Measurements from ENCODE around the gene NDUFB2. TPM values are rescaled to one million over a fixed set of nuclear protein-coding genes. Genes with fewer than 3 reads are reported as not detected.

Gene NDUFB2
- total and polyA plus RNA-seq, 2 of the 13 experiments (the other 11 are each of a cell fraction or from before 2014, with no cell fraction given), result 206 to 221 TPM

DNA sequence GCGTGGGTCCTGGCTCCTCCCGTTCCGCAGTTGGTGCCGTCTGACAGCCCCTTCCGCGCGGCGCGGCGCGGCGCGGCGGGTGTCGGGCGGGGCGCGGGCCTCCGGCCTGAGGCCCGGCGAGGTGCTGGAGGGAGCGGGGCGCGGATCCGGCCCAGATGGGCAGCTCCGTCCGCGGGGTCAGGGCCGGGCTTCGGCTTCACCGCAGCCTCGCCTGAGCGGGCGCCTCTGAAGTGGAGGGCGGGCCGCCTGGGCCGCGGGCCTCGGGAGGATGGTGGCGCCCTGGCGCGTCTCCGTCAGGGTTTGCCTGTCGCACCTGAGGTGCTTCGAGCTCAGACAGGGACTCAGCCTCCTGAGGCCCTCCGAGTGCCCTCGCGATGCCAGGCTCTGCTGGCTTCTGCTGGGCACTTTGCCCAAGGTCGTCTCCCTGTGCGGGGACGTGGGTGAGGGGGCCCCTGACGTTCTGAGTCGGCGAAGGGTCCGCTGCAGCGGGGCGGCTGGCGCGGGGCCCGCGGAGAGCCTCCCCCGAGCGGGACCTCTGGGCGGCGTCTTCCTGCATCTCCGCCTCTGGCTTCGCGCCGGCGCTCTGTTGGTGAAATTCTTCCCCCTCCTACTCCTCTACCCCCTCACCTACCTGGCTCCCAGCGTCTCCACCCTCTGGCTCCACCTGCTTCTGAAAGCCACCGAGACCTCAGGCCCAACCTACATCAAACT, 23.3 kb upstream of the NDUFB2 start (continued):
- TF ChIP-seq, protein P1, sequence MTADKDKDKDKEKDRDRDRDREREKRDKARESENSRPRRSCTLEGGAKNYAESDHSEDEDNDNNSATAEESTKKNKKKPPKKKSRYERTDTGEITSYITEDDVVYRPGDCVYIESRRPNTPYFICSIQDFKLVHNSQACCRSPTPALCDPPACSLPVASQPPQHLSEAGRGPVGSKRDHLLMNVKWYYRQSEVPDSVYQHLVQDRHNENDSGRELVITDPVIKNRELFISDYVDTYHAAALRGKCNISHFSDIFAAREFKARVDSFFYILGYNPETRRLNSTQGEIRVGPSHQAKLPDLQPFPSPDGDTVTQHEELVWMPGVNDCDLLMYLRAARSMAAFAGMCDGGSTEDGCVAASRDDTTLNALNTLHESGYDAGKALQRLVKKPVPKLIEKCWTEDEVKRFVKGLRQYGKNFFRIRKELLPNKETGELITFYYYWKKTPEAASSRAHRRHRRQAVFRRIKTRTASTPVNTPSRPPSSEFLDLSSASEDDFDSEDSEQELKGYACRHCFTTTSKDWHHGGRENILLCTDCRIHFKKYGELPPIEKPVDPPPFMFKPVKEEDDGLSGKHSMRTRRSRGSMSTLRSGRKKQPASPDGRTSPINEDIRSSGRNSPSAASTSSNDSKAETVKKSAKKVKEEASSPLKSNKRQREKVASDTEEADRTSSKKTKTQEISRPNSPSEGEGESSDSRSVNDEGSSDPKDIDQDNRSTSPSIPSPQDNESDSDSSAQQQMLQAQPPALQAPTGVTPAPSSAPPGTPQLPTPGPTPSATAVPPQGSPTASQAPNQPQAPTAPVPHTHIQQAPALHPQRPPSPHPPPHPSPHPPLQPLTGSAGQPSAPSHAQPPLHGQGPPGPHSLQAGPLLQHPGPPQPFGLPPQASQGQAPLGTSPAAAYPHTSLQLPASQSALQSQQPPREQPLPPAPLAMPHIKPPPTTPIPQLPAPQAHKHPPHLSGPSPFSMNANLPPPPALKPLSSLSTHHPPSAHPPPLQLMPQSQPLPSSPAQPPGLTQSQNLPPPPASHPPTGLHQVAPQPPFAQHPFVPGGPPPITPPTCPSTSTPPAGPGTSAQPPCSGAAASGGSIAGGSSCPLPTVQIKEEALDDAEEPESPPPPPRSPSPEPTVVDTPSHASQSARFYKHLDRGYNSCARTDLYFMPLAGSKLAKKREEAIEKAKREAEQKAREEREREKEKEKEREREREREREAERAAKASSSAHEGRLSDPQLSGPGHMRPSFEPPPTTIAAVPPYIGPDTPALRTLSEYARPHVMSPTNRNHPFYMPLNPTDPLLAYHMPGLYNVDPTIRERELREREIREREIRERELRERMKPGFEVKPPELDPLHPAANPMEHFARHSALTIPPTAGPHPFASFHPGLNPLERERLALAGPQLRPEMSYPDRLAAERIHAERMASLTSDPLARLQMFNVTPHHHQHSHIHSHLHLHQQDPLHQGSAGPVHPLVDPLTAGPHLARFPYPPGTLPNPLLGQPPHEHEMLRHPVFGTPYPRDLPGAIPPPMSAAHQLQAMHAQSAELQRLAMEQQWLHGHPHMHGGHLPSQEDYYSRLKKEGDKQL (CRISPR knock-in tag; IDR thresholded peaks at IDR 0.05; ENCODE audit: low read depth), result no peak
- TF ChIP-seq ZSCAN31 (CRISPR knock-in tag; IDR thresholded peaks at IDR 0.05; ENCODE audit: low read depth), result peak; percentile 52; the same call in 1 of the 2 replicates
- TF ChIP-seq ZNF629 (CRISPR knock-in tag; conservative IDR thresholded peaks at IDR 0.05), result no peak
- no peak for TF ChIP-seq ZNF205 (CRISPR knock-in tag; IDR thresholded peaks at IDR 0.05)
- peak; percentile 55; the same call in 1 of the 2 replicates for TF ChIP-seq SPEN (CRISPR knock-in tag; IDR thresholded peaks at IDR 0.05; ENCODE audit: low read depth)
- TF ChIP-seq SOX13 (IDR thresholded peaks at IDR 0.05), result no peak
- TF ChIP-seq SOX13 (CRISPR knock-in tag; conservative IDR thresholded peaks at IDR 0.05 in 1 of 2, IDR thresholded peaks at IDR 0.05 in 1 of 2), result no peak
- TF ChIP-seq ZNF607 (CRISPR knock-in tag; IDR thresholded peaks at IDR 0.05; ENCODE audit: borderline replicate concordance), result no peak
- TF ChIP-seq ZBTB20 (CRISPR knock-in tag; IDR thresholded peaks at IDR 0.05; ENCODE audit: borderline replicate concordance, low read depth), result no peak
- no peak for TF ChIP-seq HNRNPUL1 (IDR thresholded peaks at IDR 0.05; ENCODE audit: low read depth, low read length)
- TF ChIP-seq ZNF343 (CRISPR knock-in tag; IDR thresholded peaks at IDR 0.05), result no peak
- no peak for TF ChIP-seq ZNF850 (CRISPR knock-in tag; conservative IDR thresholded peaks at IDR 0.05)
- no peak for TF ChIP-seq BORCS8-MEF2B (CRISPR knock-in tag; IDR thresholded peaks at IDR 0.05)
- TF ChIP-seq, protein P2, sequence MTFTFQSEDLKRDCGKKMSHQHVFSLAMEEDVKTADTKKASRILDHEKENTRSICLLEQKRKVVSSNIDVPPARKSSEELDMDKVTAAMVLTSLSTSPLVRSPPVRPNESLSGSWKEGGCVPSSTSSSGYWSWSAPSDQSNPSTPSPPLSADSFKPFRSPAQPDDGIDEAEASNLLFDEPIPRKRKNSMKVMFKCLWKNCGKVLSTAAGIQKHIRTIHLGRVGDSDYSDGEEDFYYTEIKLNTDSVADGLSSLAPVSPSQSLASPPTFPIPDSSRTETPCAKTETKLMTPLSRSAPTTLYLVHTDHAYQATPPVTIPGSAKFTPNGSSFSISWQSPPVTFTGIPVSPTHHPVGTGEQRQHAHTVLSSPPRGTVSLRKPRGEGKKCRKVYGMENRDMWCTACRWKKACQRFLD (CRISPR knock-in tag; IDR thresholded peaks at IDR 0.05; ENCODE audit: borderline replicate concordance), result no peak
- no peak for TF ChIP-seq ZNF335 (CRISPR knock-in tag; IDR thresholded peaks at IDR 0.05)
- peak; percentile 85 for TF ChIP-seq ZFY (CRISPR knock-in tag; IDR thresholded peaks at IDR 0.05)
- 0 out of 2 replicates have a peak, but pooled peaks have one; percentile 59 for TF ChIP-seq ARNT2 (CRISPR knock-in tag; IDR thresholded peaks at IDR 0.05; ENCODE audit: low read depth)
- TF ChIP-seq, protein P3, sequence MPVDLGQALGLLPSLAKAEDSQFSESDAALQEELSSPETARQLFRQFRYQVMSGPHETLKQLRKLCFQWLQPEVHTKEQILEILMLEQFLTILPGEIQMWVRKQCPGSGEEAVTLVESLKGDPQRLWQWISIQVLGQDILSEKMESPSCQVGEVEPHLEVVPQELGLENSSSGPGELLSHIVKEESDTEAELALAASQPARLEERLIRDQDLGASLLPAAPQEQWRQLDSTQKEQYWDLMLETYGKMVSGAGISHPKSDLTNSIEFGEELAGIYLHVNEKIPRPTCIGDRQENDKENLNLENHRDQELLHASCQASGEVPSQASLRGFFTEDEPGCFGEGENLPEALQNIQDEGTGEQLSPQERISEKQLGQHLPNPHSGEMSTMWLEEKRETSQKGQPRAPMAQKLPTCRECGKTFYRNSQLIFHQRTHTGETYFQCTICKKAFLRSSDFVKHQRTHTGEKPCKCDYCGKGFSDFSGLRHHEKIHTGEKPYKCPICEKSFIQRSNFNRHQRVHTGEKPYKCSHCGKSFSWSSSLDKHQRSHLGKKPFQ (CRISPR knock-in tag; IDR thresholded peaks at IDR 0.05; ENCODE audit: insufficient replicate concordance), result no peak
- TF ChIP-seq THAP11 (CRISPR knock-in tag; IDR thresholded peaks at IDR 0.05), result no peak
- TF ChIP-seq, protein P4, sequence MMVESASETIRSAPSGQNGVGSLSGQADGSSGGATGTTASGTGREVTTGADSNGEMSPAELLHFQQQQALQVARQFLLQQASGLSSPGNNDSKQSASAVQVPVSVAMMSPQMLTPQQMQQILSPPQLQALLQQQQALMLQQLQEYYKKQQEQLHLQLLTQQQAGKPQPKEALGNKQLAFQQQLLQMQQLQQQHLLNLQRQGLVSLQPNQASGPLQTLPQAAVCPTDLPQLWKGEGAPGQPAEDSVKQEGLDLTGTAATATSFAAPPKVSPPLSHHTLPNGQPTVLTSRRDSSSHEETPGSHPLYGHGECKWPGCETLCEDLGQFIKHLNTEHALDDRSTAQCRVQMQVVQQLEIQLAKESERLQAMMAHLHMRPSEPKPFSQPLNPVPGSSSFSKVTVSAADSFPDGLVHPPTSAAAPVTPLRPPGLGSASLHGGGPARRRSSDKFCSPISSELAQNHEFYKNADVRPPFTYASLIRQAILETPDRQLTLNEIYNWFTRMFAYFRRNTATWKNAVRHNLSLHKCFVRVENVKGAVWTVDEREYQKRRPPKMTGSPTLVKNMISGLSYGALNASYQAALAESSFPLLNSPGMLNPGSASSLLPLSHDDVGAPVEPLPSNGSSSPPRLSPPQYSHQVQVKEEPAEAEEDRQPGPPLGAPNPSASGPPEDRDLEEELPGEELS (CRISPR knock-in tag; IDR thresholded peaks at IDR 0.05), result no peak
